A673 (cell line): ENCODE results near the gene TMEM147. TPM values are rescaled to one million over a fixed set of nuclear protein-coding genes. Genes with fewer than 3 reads are reported as not detected.

Source experiments
- BruUV-seq: library from RNA; stranded (reverse); fragments of 400-500 nt; replicated peaks from 2 replicates; lab custom pipeline; 2021; lab: Mats Ljungman, UMichigan
- CTCF ChIA-PET: fragments of 300-600 bp; sonication (Branson Sonifier 250); formaldehyde crosslinking; loops from one replicate; lab custom pipeline; 2022; ENCODE audit warnings: antibody characterized with exemption; lab: Charles Lee
- POLR2A ChIA-PET: fragments of 300-600 bp; sonication (Branson Sonifier 250); formaldehyde crosslinking; loops from one replicate; lab custom pipeline; 2022; ENCODE audit warnings: antibody characterized with exemption; ENCODE audit not compliant: low non-redundant PET; lab: Charles Lee
- DNase-seq: peaks from one replicate; pipeline ENCODE4 v3.0.0-alpha.2; 2015; ENCODE audit warnings: low spot score
- H3K27ac ChIP-seq: fragments of 200-600 bp; sonication (generic); 2 replicates; pipeline ENCODE4 v1.5.1; 2016; ENCODE audit warnings: mixed run types, low read depth, mild to moderate bottlenecking, mixed read lengths, antibody characterized with exemption, low read length; ENCODE audit not compliant: poor library complexity, severe bottlenecking
- H3K27me3 ChIP-seq: fragments of 200-600 bp; sonication (generic); replicated peaks from 2 replicates; pipeline ENCODE4 v1.6.1; 2017; ENCODE audit warnings: mixed run types, low read depth, mild to moderate bottlenecking, mixed read lengths, antibody characterized with exemption, low read length; ENCODE audit not compliant: insufficient read depth, poor library complexity
- H3K36me3 ChIP-seq: fragments of 200-600 bp; sonication (generic); 2 replicates; pipeline ENCODE4 v1.6.1; 2016; ENCODE audit warnings: mixed run types, mild to moderate bottlenecking, mixed read lengths, antibody characterized with exemption, low read length; ENCODE audit not compliant: insufficient read depth, poor library complexity, severe bottlenecking
- H3K4me1 ChIP-seq: fragments of 200-600 bp; sonication (generic); 2 replicates; pipeline ENCODE4 v1.6.1; 2017; ENCODE audit warnings: mixed run types, mild to moderate bottlenecking, mixed read lengths, antibody characterized with exemption, low read length; ENCODE audit not compliant: insufficient read depth, poor library complexity, severe bottlenecking
- H3K4me3 ChIP-seq: fragments of 200-600 bp; sonication (generic); 2 replicates; pipeline ENCODE4 v1.5.1; 2016; ENCODE audit warnings: low read depth, mixed run types, mild to moderate bottlenecking, mixed read lengths, low read length; ENCODE audit not compliant: poor library complexity, severe bottlenecking
- H3K9me3 ChIP-seq: fragments of 200-600 bp; sonication (generic); 2 replicates; pipeline ENCODE4 v1.6.1; 2016; ENCODE audit warnings: mixed run types, low read depth, mild to moderate bottlenecking, mixed read lengths, antibody characterized with exemption, low read length; ENCODE audit not compliant: poor library complexity, severe bottlenecking
- CTCF ChIP-seq: fragments of 300-800, 200-600 bp; sonication (generic); conservative IDR thresholded peaks from 2 replicates; pipeline ENCODE4 v1.5.1; 2017; ENCODE audit warnings: low read depth, mild to moderate bottlenecking, antibody characterized with exemption, low read length, moderate library complexity, mixed read lengths
- EZH2 ChIP-seq: fragments of 200-600 bp; sonication (generic); IDR thresholded peaks from 2 replicates; pipeline ENCODE4 v1.6.1; 2017; ENCODE audit warnings: borderline replicate concordance, low read depth, mild to moderate bottlenecking, mixed read lengths, antibody characterized with exemption, low read length; ENCODE audit not compliant: poor library complexity, severe bottlenecking
- intact Hi-C: fragments of 100-400 bp; cut with micrococcal nuclease; formaldehyde crosslinking; loops from one replicate; pipeline ENCODE4 v1.10.0; 2022; ENCODE audit not compliant: unreplicated experiment
- total RNA-seq: library from RNA; stranded (reverse); gene quantifications from 2 replicates; pipeline ENCODE4 v1.2.3, GENCODE V29; 2021

The TMEM147 gene
- total RNA-seq, 1 experiment from 2014 or later, result 115 TPM

- CTCF ChIA-PET, result no interaction called here
- Histone ChIP-seq H3K27ac (no peak overlapping the region), H3K36me3 (no peaks in the 10 kb centered on the region), H3K27me3 (no peaks in the 10 kb centered on the region), H3K4me1 (no peaks in the 10 kb centered on the region), H3K9me3 (no peaks in the 10 kb centered on the region), H3K4me3 (no peak overlapping the region)
- DNase-seq, result no peak
- intact Hi-C loops, result no loop called here
- no TSS peak for BruUV-seq
- TF ChIP-seq CTCF, result no peak
- TF ChIP-seq EZH2, result no peak
- POLR2A ChIA-PET, result no interaction called here
These were observed 7.3 kb downstream of the TMEM147 start for GRCh38 chr19:35552534-35553384.

- POLR2A ChIA-PET, result no interaction called here
- Histone ChIP-seq H3K4me3 (no peak overlapping the region), H3K9me3 (no peaks in the 10 kb centered on the region), H3K4me1 (no peaks in the 10 kb centered on the region), H3K27ac (no peak overlapping the region), H3K27me3 (no peaks in the 10 kb centered on the region), H3K36me3 (no peaks in the 10 kb centered on the region)
- no peak for DNase-seq
- intact Hi-C loops, result no loop called here
- CTCF ChIA-PET, result no interaction called here
- no peak for TF ChIP-seq EZH2
- no TSS peak for BruUV-seq
These were observed 8.1 kb downstream of the TMEM147 start for GRCh38 chr19:35553385-35554000.

- peaks cover 4% of the 10 kb centered on the region for H3K27me3 ChIP-seq
- DNase-seq, result no peak
- H3K4me1 ChIP-seq, result no peaks in the 10 kb centered on the region
- BruUV-seq, result no TSS peak
- no peak overlapping the region for H3K27ac ChIP-seq
- H3K9me3 ChIP-seq, result no peaks in the 10 kb centered on the region
- no peak for TF ChIP-seq CTCF
- no peak overlapping the region for H3K4me3 ChIP-seq
- no peaks in the 10 kb centered on the region for H3K36me3 ChIP-seq
- intact Hi-C loops, result no loop called here
- CTCF ChIA-PET, result no interaction called here
- POLR2A ChIA-PET, result no interaction called here
These were observed 8.7 kb downstream of the TMEM147 start for GRCh38 chr19:35554076-35554475.
